C4-2B (cell line): Measurements from ENCODE around the gene ITGA11.

Experiments used
- H3K27ac ChIP-seq: fragments of 450-650 bp; 2 replicates; pipeline ENCODE4 v1.5.1; 2017
- ZFX ChIP-seq: fragments of 450-650 bp; IDR thresholded peaks from 2 replicates; pipeline ENCODE4 v1.6.1; 2017
- TF ChIP-seq, protein P1 (sequence below): fragments of 450-650 bp; conservative IDR thresholded peaks from 2 replicates; pipeline ENCODE4 v1.5.1; 2017; ENCODE audit warnings: mild to moderate bottlenecking

Gene ITGA11

GRCh38 chr15:68277131-68277602 is 154.8 kb downstream of the ITGA11 start:
- peak overlapping the region; percentile 94 for H3K27ac ChIP-seq
- no peak for TF ChIP-seq ZFX
- TF ChIP-seq, protein P1, sequence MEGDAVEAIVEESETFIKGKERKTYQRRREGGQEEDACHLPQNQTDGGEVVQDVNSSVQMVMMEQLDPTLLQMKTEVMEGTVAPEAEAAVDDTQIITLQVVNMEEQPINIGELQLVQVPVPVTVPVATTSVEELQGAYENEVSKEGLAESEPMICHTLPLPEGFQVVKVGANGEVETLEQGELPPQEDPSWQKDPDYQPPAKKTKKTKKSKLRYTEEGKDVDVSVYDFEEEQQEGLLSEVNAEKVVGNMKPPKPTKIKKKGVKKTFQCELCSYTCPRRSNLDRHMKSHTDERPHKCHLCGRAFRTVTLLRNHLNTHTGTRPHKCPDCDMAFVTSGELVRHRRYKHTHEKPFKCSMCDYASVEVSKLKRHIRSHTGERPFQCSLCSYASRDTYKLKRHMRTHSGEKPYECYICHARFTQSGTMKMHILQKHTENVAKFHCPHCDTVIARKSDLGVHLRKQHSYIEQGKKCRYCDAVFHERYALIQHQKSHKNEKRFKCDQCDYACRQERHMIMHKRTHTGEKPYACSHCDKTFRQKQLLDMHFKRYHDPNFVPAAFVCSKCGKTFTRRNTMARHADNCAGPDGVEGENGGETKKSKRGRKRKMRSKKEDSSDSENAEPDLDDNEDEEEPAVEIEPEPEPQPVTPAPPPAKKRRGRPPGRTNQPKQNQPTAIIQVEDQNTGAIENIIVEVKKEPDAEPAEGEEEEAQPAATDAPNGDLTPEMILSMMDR: no peak

DNA sequence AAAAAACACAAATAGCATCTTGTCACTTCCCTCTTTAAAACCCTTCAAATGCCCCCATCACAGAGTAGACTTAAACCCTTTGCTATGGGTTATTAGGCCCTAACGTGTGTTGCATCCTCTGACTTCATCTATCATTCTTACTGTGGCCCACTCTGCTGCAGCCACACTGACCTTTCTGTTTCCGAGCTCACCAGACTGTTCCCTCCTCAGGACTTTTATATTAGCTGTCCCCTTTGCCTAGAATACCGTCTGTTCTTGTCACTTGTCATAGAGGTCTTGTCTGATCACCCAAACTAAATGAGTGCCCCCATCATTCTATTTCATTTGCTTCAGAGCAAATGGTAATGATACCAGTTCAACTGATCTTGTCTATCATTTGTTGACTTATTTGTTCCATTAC is 155.3 kb downstream of the ITGA11 start:
- H3K27ac ChIP-seq: peak overlapping the region; percentile 94
- TF ChIP-seq, protein P1: no peak
- no peak for TF ChIP-seq ZFX

DNA sequence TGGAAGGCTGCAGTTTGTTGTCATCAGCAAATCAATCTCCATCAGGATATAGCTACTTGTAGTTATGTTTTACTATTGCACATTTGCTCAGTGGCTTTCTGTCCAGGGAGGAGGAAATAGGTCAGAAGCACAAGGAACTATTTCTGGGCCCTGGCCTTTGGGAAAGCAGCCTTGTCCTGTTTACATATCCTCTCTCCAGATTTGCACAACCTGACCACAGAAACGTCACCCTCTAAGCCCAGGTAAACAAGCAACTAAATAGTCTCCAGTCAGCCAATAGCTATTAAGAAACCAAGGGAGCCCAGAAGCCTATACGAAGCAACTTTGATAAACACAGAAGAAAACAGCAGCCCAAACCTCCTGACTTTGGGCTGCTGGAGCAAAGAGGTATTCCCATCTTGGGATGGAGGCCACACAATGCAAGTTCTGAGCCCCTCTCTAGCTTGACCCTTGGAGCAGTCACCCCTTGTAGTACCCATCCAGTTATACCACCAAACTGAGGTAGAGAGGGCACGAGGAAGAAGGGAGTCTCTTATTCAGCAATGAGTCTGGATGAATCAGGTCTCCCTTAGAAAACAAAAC is 156.7 kb downstream of the ITGA11 start:
- TF ChIP-seq ZFX: no peak
- TF ChIP-seq, protein P1: no peak
- H3K27ac ChIP-seq: peak overlapping the region; percentile 48; the same call in 1 of the 2 replicates

DNA sequence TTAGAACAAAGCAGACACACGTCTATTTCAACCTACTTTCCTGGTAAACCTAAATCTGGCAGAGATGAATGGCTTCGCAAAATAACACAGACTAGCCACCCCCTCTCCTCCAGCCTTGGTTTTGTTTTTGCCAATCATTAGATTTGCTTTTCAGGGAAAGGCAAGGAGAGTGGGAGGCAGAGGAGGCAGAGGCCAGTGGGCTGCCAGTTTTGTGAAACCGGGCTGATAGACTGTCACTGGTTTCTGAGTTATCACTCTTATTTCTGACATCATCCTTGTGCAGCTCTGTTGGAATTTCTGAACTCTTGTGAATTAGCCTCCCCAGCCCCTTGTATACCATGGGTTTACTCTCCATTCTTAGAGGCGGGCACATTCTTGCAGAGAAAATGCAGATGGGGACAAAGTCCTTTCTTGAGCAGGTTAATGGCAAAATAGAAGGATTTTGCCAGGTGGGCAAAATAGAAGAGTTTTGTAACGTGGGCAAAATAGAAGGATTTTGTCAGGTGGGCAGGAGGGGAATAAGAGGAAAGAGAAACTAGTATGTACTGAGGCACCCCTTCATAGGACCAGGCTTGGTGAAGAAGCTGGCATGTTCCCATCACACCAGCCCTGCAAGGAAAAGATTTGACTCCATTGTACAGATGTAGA is 157.6 kb downstream of the ITGA11 start:
- no peak for TF ChIP-seq ZFX
- peak overlapping the region; percentile 48; the same call in 1 of the 2 replicates for H3K27ac ChIP-seq

- H3K27ac ChIP-seq: no peak overlapping the region
- no peak for TF ChIP-seq ZFX
- TF ChIP-seq, protein P1: no peak
Observed at GRCh38 chr15:68272721-68273271, 159.2 kb downstream of the ITGA11 start.

- TF ChIP-seq ZFX: no peak
- TF ChIP-seq, protein P1: no peak
Observed at GRCh38 chr15:68271854-68272471, 160.0 kb downstream of the ITGA11 start.

GRCh38 chr15:68268405-68268804 is 163.6 kb downstream of the ITGA11 start:
- no peak overlapping the region for H3K27ac ChIP-seq
- TF ChIP-seq ZFX: no peak
- TF ChIP-seq, protein P1: no peak

More at GRCh38 chr15:68271854-68272471, 160.0 kb downstream of the ITGA11 start:
- no peak overlapping the region for H3K27ac ChIP-seq
